DOHH2 (cell line): ENCODE results near the gene PANX2.
"Not testable (repeated sequence)": the region's sequence is repeated elsewhere in the genome, so short reads cannot be mapped to it uniquely, and the experiment has no call there.

ENCODE experiments used
- H3F3A ChIP-seq: fragments of 200-600 bp; sonication (generic), shearing (Covaris generic); 2 replicates; pipeline ENCODE4 v1.6.0; 2016; ENCODE audit warnings: antibody characterized with exemption, mild to moderate bottlenecking; ENCODE audit not compliant: control insufficient read depth, insufficient read depth
- H3K27ac ChIP-seq: fragments of 200-600 bp; sonication (generic); 2 replicates; pipeline ENCODE4 v1.5.1; 2014; ENCODE audit warnings: low read depth, mild to moderate bottlenecking, low read length, moderate library complexity
- H3K27me3 ChIP-seq: fragments of 200-600 bp; sonication (generic); 2 replicates; pipeline ENCODE4 v1.6.1; 2014; ENCODE audit warnings: mild to moderate bottlenecking, low read length, mixed read lengths; ENCODE audit not compliant: control insufficient read depth
- H3K36me3 ChIP-seq: fragments of 200-600 bp; sonication (generic); 2 replicates; pipeline ENCODE4 v1.6.1; 2014; ENCODE audit warnings: mild to moderate bottlenecking, low read length, moderate library complexity, mixed read lengths; ENCODE audit not compliant: control insufficient read depth
- H3K4me1 ChIP-seq: fragments of 200-600 bp; sonication (generic); 2 replicates; pipeline ENCODE4 v1.6.1; 2014; ENCODE audit warnings: mild to moderate bottlenecking, low read length, mixed read lengths; ENCODE audit not compliant: control insufficient read depth
- H3K4me2 ChIP-seq: fragments of 200-600 bp; sonication (generic); 2 replicates; pipeline ENCODE4 v1.6.0; 2014; ENCODE audit warnings: mild to moderate bottlenecking, low read length, moderate library complexity
- H3K4me3 ChIP-seq: fragments of 200-600 bp; sonication (generic); 2 replicates; pipeline ENCODE4 v1.5.1; 2014; ENCODE audit warnings: mild to moderate bottlenecking, low read length, mixed read lengths
- H3K79me2 ChIP-seq: fragments of 200-600 bp; sonication (generic); 2 replicates; pipeline ENCODE4 v1.6.1; 2014; ENCODE audit warnings: mild to moderate bottlenecking, low read length, mixed read lengths; ENCODE audit not compliant: control insufficient read depth
- H3K9me2 ChIP-seq: fragments of 200-600 bp; sonication (generic); replicated peaks from 2 replicates; pipeline ENCODE4 v1.6.1; 2014; ENCODE audit warnings: mild to moderate bottlenecking, low read length, mixed read lengths; ENCODE audit not compliant: control insufficient read depth
- H3K9me3 ChIP-seq: fragments of 200-600 bp; sonication (generic); 2 replicates; pipeline ENCODE4 v1.6.1; 2014; ENCODE audit warnings: antibody characterized with exemption, low read length, mixed read lengths; ENCODE audit not compliant: control insufficient read depth, insufficient read depth
- H4K20me1 ChIP-seq: fragments of 200-600 bp; sonication (generic); 2 replicates; pipeline ENCODE4 v1.6.0; 2014; ENCODE audit warnings: low read depth, mild to moderate bottlenecking, antibody characterized with exemption, low read length, moderate library complexity; ENCODE audit not compliant: control insufficient read depth, insufficient read depth
- CTCF ChIP-seq: fragments of 200-600 bp; sonication (generic); IDR thresholded peaks from one replicate; pipeline ENCODE4 v1.5.1; 2014; ENCODE audit warnings: antibody characterized with exemption, mild to moderate bottlenecking, low read depth, low read length; ENCODE audit not compliant: poor library complexity, severe bottlenecking
- EZH2phosphoT487 ChIP-seq: fragments of 200-600 bp; sonication (generic); IDR thresholded peaks from 2 replicates; pipeline ENCODE4 v1.6.1; 2017; ENCODE audit warnings: borderline replicate concordance, mild to moderate bottlenecking, antibody characterized with exemption, low read length, moderate library complexity, mixed read lengths

PANX2 gene

GRCh38 chr22:50162391-50162956 is 8.1 kb upstream of the PANX2 start:
- H3K79me2 ChIP-seq: no peaks in the 10 kb centered on the region
- TF ChIP-seq EZH2phosphoT487 (no peak), CTCF (no peak)
- no peaks in the 10 kb centered on the region for H3F3A ChIP-seq

GRCh38 chr22:50165436-50166123 is 5.0 kb upstream of the PANX2 start:
- H3K9me3 ChIP-seq: no peaks in the 10 kb centered on the region; the same call in 1 of the 2 replicates
- H3K27ac ChIP-seq: no peak overlapping the region
- no peak overlapping the region for H3K4me3 ChIP-seq
- no peak for TF ChIP-seq EZH2phosphoT487
- no peak for TF ChIP-seq CTCF
- no peaks in the 10 kb centered on the region for H4K20me1 ChIP-seq
- no peaks in the 10 kb centered on the region for H3K79me2 ChIP-seq
- no peaks in the 10 kb centered on the region for H3F3A ChIP-seq
- no peaks in the 10 kb centered on the region for H3K9me2 ChIP-seq
- H3K27me3 ChIP-seq: peaks cover 19% of the 10 kb centered on the region
- no peak overlapping the region for H3K4me2 ChIP-seq
- H3K36me3 ChIP-seq: no peaks in the 10 kb centered on the region
- H3K4me1 ChIP-seq: peaks cover 9% of the 10 kb centered on the region

More at GRCh38 chr22:50162391-50162956, 8.1 kb upstream of the PANX2 start:
- Histone ChIP-seq H4K20me1 (no peaks in the 10 kb centered on the region), H3K27ac (no peak overlapping the region), H3K9me2 (no peaks in the 10 kb centered on the region), H3K27me3 (peaks cover 22% of the 10 kb centered on the region), H3K4me2 (no peak overlapping the region), H3K36me3 (no peaks in the 10 kb centered on the region), H3K9me3 (no peaks in the 10 kb centered on the region; the same call in 1 of the 2 replicates), H3K4me1 (peaks cover 9% of the 10 kb centered on the region), H3K4me3 (no peak overlapping the region)

- TF ChIP-seq EZH2phosphoT487 (no peak), CTCF (no peak)
- H3K27ac ChIP-seq: no peak overlapping the region
- no peaks in the 10 kb centered on the region for H4K20me1 ChIP-seq
- H3K4me3 ChIP-seq: no peak overlapping the region
- H3K4me1 ChIP-seq: peaks cover 7% of the 10 kb centered on the region
- no peaks in the 10 kb centered on the region for H3K36me3 ChIP-seq
- peaks cover 19% of the 10 kb centered on the region for H3K27me3 ChIP-seq
- no peaks in the 10 kb centered on the region for H3K79me2 ChIP-seq
- no peaks in the 10 kb centered on the region; the same call in 1 of the 2 replicates for H3K9me3 ChIP-seq
- no peaks in the 10 kb centered on the region for H3K9me2 ChIP-seq
- H3F3A ChIP-seq: no peaks in the 10 kb centered on the region
- no peak overlapping the region for H3K4me2 ChIP-seq
Measured at GRCh38 chr22:50167689-50168489, 2.6 kb upstream of the PANX2 start.

GRCh38 chr22:50168490-50169180 is 1.9 kb upstream of the PANX2 start:
- not testable (repeated sequence) for H3K36me3 ChIP-seq, H3K9me3 ChIP-seq, H3K4me3 ChIP-seq, H3F3A ChIP-seq, H3K9me2 ChIP-seq, H3K27ac ChIP-seq, H3K79me2 ChIP-seq, H4K20me1 ChIP-seq, H3K4me1 ChIP-seq, H3K4me2 ChIP-seq
- H3K27me3 ChIP-seq: peaks cover 19% of the 10 kb centered on the region
